ENCODE results near the gene TRIM33.

- TF ChIP-seq CTCF (IDR thresholded peaks at IDR 0.05) (no peak), POLR2A (IDR thresholded peaks at IDR 0.05) (no peak)
These were observed 38.1 kb upstream of the TRIM33 start for GRCh38 chr1:114549137-114549536.
